GM18873 (cell line): Measurements from ENCODE around the gene SMC2.

Experiments
- ATAC-seq: cut with Tn5 transposase; IDR thresholded peaks from one replicate; pipeline ENCODE4 v1.9.1; 2021; ENCODE audit warnings: mild to moderate bottlenecking, moderate library complexity, moderate number of reproducible peaks; ENCODE audit not compliant: unreplicated experiment, low FRiP score

SMC2 gene

GRCh38 chr9:104093647-104094533 is at the start of gene SMC2:
Gene SMC2 (plus strand): TSS chr9:104094309. CDS start chr9:104095385, 1,076 bp downstream.
- ATAC-seq = peak; percentile 90

- no peak for ATAC-seq
Measured at GRCh38 chr9:104068546-104068945, 25.6 kb upstream of the SMC2 start.

GRCh38 chr9:104069288-104069687 is 24.8 kb upstream of the SMC2 start:
- no peak for ATAC-seq

GRCh38 chr9:104071589-104071988 is 22.5 kb upstream of the SMC2 start:
- no peak for ATAC-seq

- ATAC-seq = no peak
Measured at GRCh38 chr9:104073098-104073769, 20.9 kb upstream of the SMC2 start.

- no peak for ATAC-seq
Measured at GRCh38 chr9:104073770-104074133, 20.4 kb upstream of the SMC2 start.

- ATAC-seq = no peak
Measured at GRCh38 chr9:104074876-104075275, 19.2 kb upstream of the SMC2 start.

GRCh38 chr9:104075801-104076753 is 18.0 kb upstream of the SMC2 start:
- ATAC-seq = no peak

- no peak for ATAC-seq
Measured at GRCh38 chr9:104078596-104078995, 15.5 kb upstream of the SMC2 start.

- ATAC-seq = no peak
Measured at GRCh38 chr9:104080983-104081382, 13.1 kb upstream of the SMC2 start.

- no peak for ATAC-seq
Measured at GRCh38 chr9:104082168-104082567, 11.9 kb upstream of the SMC2 start.

- no peak for ATAC-seq
Measured at GRCh38 chr9:104085525-104085924, 8.6 kb upstream of the SMC2 start.

- no peak for ATAC-seq
Measured at GRCh38 chr9:104087894-104088293, 6.2 kb upstream of the SMC2 start.

GRCh38 chr9:104088416-104088815 is 5.7 kb upstream of the SMC2 start:
- no peak for ATAC-seq

GRCh38 chr9:104090578-104090977 is 3.5 kb upstream of the SMC2 start:
- ATAC-seq = no peak

- ATAC-seq = no peak
Measured at GRCh38 chr9:104091116-104091515, 3.0 kb upstream of the SMC2 start.

- ATAC-seq = no peak
Measured at GRCh38 chr9:104091708-104092107, 2.4 kb upstream of the SMC2 start.

GRCh38 chr9:104092192-104092591 is 1.9 kb upstream of the SMC2 start:
- no peak for ATAC-seq

GRCh38 chr9:104092875-104093600 is 1.1 kb upstream of the SMC2 start:
- ATAC-seq = no peak

GRCh38 chr9:104094534-104095015 is 466 bp downstream of the SMC2 start:
- peak; percentile 5 for ATAC-seq
